ENCODE results near the gene MOAP1.
"Not testable (repeated sequence)": the region's sequence is repeated elsewhere in the genome, so short reads cannot be mapped to it uniquely, and the experiment has no call there.

The MOAP1 gene

GRCh38 chr14:93150227-93151208 is 34.2 kb downstream of the MOAP1 start:
- no peak for TF ChIP-seq CTCF (IDR thresholded peaks at IDR 0.05)
- Histone ChIP-seq H3K4me3 (no peak overlapping the region), H3K27ac (no peak overlapping the region)
- no peak for DNase-seq (ENCODE audit: low spot score)

GRCh38 chr14:93148979-93149378 is 35.7 kb downstream of the MOAP1 start:
- no peak for TF ChIP-seq CTCF (IDR thresholded peaks at IDR 0.05)
- Histone ChIP-seq H3K4me3 (no peak overlapping the region), H3K27ac (no peak overlapping the region)
- no peak for DNase-seq (ENCODE audit: low spot score)

GRCh38 chr14:93146119-93146518 is 38.6 kb downstream of the MOAP1 start:
- TF ChIP-seq CTCF (IDR thresholded peaks at IDR 0.05), result no peak
- no peak for DNase-seq (ENCODE audit: low spot score)
- no peak overlapping the region for H3K4me3 ChIP-seq
- no peak overlapping the region for H3K27ac ChIP-seq

- H3K4me3 ChIP-seq, result no peak overlapping the region
- no peak for DNase-seq (ENCODE audit: low spot score)
- H3K27ac ChIP-seq, result no peak overlapping the region
- no peak for TF ChIP-seq CTCF (IDR thresholded peaks at IDR 0.05)
These were observed 41.6 kb downstream of the MOAP1 start for GRCh38 chr14:93142854-93143652.

GRCh38 chr14:93137864-93138263 is 46.8 kb downstream of the MOAP1 start:
- H3K27ac ChIP-seq, result peak overlapping the region in 1 of 2 donors; percentile 9
- no peak overlapping the region for H3K4me3 ChIP-seq
- peak; percentile 11 for TF ChIP-seq CTCF (IDR thresholded peaks at IDR 0.05)
- DNase-seq (ENCODE audit: low spot score), result no peak

GRCh38 chr14:93136508-93136907 is 48.2 kb downstream of the MOAP1 start:
- DNase-seq (ENCODE audit: low spot score); H3K4me3 ChIP-seq: not testable (repeated sequence)
- H3K27ac ChIP-seq, result peak overlapping the region in 1 of 2 donors; percentile 48

GRCh38 chr14:93136009-93136408 is 48.7 kb downstream of the MOAP1 start:
- DNase-seq (ENCODE audit: low spot score), result no peak
- TF ChIP-seq CTCF (IDR thresholded peaks at IDR 0.05), result no peak
- Histone ChIP-seq H3K27ac (peak overlapping the region; percentile 48 to 74), H3K4me3 (no peak overlapping the region)
